ENCODE measurements around the gene JSRP1.

GRCh38 chr19:2219726-2220125, 36.5 kb downstream of the JSRP1 start:
- TF ChIP-seq ZNF274 (IDR thresholded peaks at IDR 0.05; ENCODE audit: low read depth, low read length) (no peak), YY1 (IDR thresholded peaks at IDR 0.05; ENCODE audit: insufficient read depth, insufficient read length) (no peak)
